Measurements from ENCODE around the gene EEF1A2.
A peak's percentile ranks its signal among the peaks of the same experiment; 100 is the strongest.
"Not testable (repeated sequence)": the region's sequence is repeated elsewhere in the genome, so short reads cannot be mapped to it uniquely, and the experiment has no call there.

Gene EEF1A2

GRCh38 chr20:63520934-63521601 lies 22.2 kb upstream of the EEF1A2 start:
- DNase-seq (ENCODE audit: low read depth in 3 of 3, low spot score in 1 of 3), result peak in 2 of 3 donors; percentile 45 to 59

GRCh38 chr20:63520504-63520933 lies 21.6 kb upstream of the EEF1A2 start, which contains the start of gene PPDPF:
TSS of gene PPDPF (plus strand) at chr20:63520765. CDS start at chr20:63521309, 544 bp downstream.
- peak; percentile 70 to 86 (median 74) for DNase-seq (ENCODE audit: low read depth in 3 of 3, low spot score in 1 of 3)

GRCh38 chr20:63519668-63520503 lies 21.0 kb upstream of the EEF1A2 start:
- DNase-seq (ENCODE audit: low read depth in 3 of 3, low spot score in 1 of 3), result peak; percentile 30 to 41 (median 41)

- DNase-seq (ENCODE audit: low read depth in 3 of 3, low spot score in 1 of 3), result no peak
These were observed 20.2 kb upstream of the EEF1A2 start for GRCh38 chr20:63518946-63519667.

GRCh38 chr20:63518351-63518861 lies 19.5 kb upstream of the EEF1A2 start:
- DNase-seq (ENCODE audit: low read depth in 3 of 3, low spot score in 1 of 3), result no peak

- no peak for DNase-seq (ENCODE audit: low read depth in 3 of 3, low spot score in 1 of 3)
These were observed 18.8 kb upstream of the EEF1A2 start for GRCh38 chr20:63517376-63518309.

- not testable (repeated sequence) for DNase-seq (ENCODE audit: low read depth in 3 of 3, low spot score in 1 of 3)
These were observed 15.6 kb upstream of the EEF1A2 start for GRCh38 chr20:63514520-63514919.

GRCh38 chr20:63513207-63513606 lies 14.3 kb upstream of the EEF1A2 start:
- DNase-seq (ENCODE audit: low read depth in 3 of 3, low spot score in 1 of 3), result no peak

- DNase-seq (ENCODE audit: low read depth in 3 of 3, low spot score in 1 of 3), result no peak
These were observed 10.2 kb upstream of the EEF1A2 start for GRCh38 chr20:63509088-63509564.

GRCh38 chr20:63508072-63508768 lies 9.3 kb upstream of the EEF1A2 start:
- DNase-seq (ENCODE audit: low read depth in 3 of 3, low spot score in 1 of 3), result no peak

GRCh38 chr20:63507083-63507743 lies 8.3 kb upstream of the EEF1A2 start:
- DNase-seq (ENCODE audit: low read depth in 3 of 3, low spot score in 1 of 3), result no peak

GRCh38 chr20:63505723-63506122 lies 6.8 kb upstream of the EEF1A2 start:
- DNase-seq (ENCODE audit: low read depth in 3 of 3, low spot score in 1 of 3), result no peak

- DNase-seq (ENCODE audit: low read depth in 3 of 3, low spot score in 1 of 3), result no peak
These were observed 6.4 kb upstream of the EEF1A2 start for GRCh38 chr20:63505281-63505680.

GRCh38 chr20:63504642-63505041 lies 5.8 kb upstream of the EEF1A2 start:
- DNase-seq (ENCODE audit: low read depth in 3 of 3, low spot score in 1 of 3), result no peak

GRCh38 chr20:63503524-63503923 lies 4.6 kb upstream of the EEF1A2 start:
- no peak for DNase-seq (ENCODE audit: low read depth in 3 of 3, low spot score in 1 of 3)

GRCh38 chr20:63502671-63503172 lies 3.8 kb upstream of the EEF1A2 start:
- DNase-seq (ENCODE audit: low read depth in 3 of 3, low spot score in 1 of 3), result no peak

- DNase-seq (ENCODE audit: low read depth in 3 of 3, low spot score in 1 of 3), result no peak
These were observed 3.2 kb upstream of the EEF1A2 start for GRCh38 chr20:63501818-63502670.

Measured in stimulated activated CD4-positive, alpha-beta T cell treated with anti-CD3 and anti-CD28 coated beads, TNF-alpha, amount 100 ng/mL, for 1 hour (primary cell).